Neural cell (in vitro differentiated cells): ENCODE results near the gene CCL17. TPM values are rescaled to one million over a fixed set of nuclear protein-coding genes. Genes with fewer than 3 reads are reported as not detected.

Source experiments
- H2AFZ ChIP-seq: fragments of 200-600, 300-800 bp; sonication (generic), shearing (Covaris generic); 2 replicates; pipeline ENCODE4 v1.6.0; 2014; ENCODE audit warnings: low read depth, mild to moderate bottlenecking, antibody characterized with exemption, low read length, moderate library complexity
- H3F3A ChIP-seq: fragments of 200-600 bp; shearing (Covaris generic); 2 replicates; pipeline ENCODE4 v1.6.1; 2016; ENCODE audit warnings: mild to moderate bottlenecking, moderate library complexity, mixed read lengths, antibody characterized with exemption, low read length; ENCODE audit not compliant: insufficient read depth, poor library complexity, severe bottlenecking
- H3K27ac ChIP-seq: fragments of 200-600, 300-800 bp; sonication (generic), shearing (Covaris generic); 2 replicates; pipeline ENCODE4 v1.5.1; 2014; ENCODE audit warnings: mild to moderate bottlenecking, low read length, moderate library complexity
- H3K27me3 ChIP-seq: fragments of 300-800, 200-600 bp; sonication (generic), shearing (Covaris generic); 2 replicates; pipeline ENCODE4 v1.6.0; 2014; ENCODE audit warnings: mild to moderate bottlenecking, low read depth, low read length, moderate library complexity; ENCODE audit not compliant: insufficient read depth
- H3K36me3 ChIP-seq: fragments of 300-800, 200-600 bp; sonication (generic), shearing (Covaris generic); 2 replicates; pipeline ENCODE4 v1.5.1; 2014; ENCODE audit warnings: mild to moderate bottlenecking, antibody characterized with exemption, low read length, moderate library complexity; ENCODE audit not compliant: insufficient read depth
- H3K4me2 ChIP-seq: fragments of 300-800, 200-600 bp; sonication (generic), shearing (Covaris generic); 2 replicates; pipeline ENCODE4 v1.6.0; 2014; ENCODE audit warnings: mild to moderate bottlenecking, low read length
- H3K4me3 ChIP-seq: fragments of 300-800, 200-600 bp; sonication (generic), shearing (Covaris generic); 2 replicates; pipeline ENCODE4 v1.5.1; 2014; ENCODE audit warnings: mild to moderate bottlenecking, low read length, moderate library complexity
- H3K79me2 ChIP-seq: fragments of 200-600 bp; shearing (Covaris generic); replicated peaks from 2 replicates; pipeline ENCODE4 v1.6.0; 2014; ENCODE audit warnings: mild to moderate bottlenecking, low read length, moderate library complexity; ENCODE audit not compliant: insufficient read depth
- H3K9ac ChIP-seq: fragments of 300-800, 200-600 bp; sonication (generic), shearing (Covaris generic); 2 replicates; pipeline ENCODE4 v1.6.1; 2016; ENCODE audit warnings: mild to moderate bottlenecking, low read length, mixed read lengths
- H3K9me2 ChIP-seq: fragments of 200-600 bp; shearing (Covaris generic); 2 replicates; pipeline ENCODE4 v1.6.1; 2016; ENCODE audit warnings: mild to moderate bottlenecking, low read length, mixed read lengths; ENCODE audit not compliant: insufficient read depth
- H3K9me3 ChIP-seq: fragments of 200-600, 300-800 bp; sonication (generic), shearing (Covaris generic); 2 replicates; pipeline ENCODE4 v1.6.1; 2016; ENCODE audit warnings: mild to moderate bottlenecking, mixed run types, low read length, moderate library complexity, mixed read lengths
- H4K20me1 ChIP-seq: fragments of 200-600 bp; shearing (Covaris generic); 2 replicates; pipeline ENCODE4 v1.6.1; 2016; ENCODE audit warnings: mild to moderate bottlenecking, mixed run types; ENCODE audit not compliant: insufficient read depth
- CTCF ChIP-seq: fragments of 450-650 bp; IDR thresholded peaks from 2 replicates; pipeline ENCODE4 v1.5.1; 2014; ENCODE audit warnings: antibody characterized with exemption, mild to moderate bottlenecking, moderate library complexity; ENCODE audit not compliant: poor library complexity, severe bottlenecking
- EP300 ChIP-seq: fragments of 450-650 bp; conservative IDR thresholded peaks from 2 replicates; pipeline ENCODE4 v1.6.1; 2014; ENCODE audit warnings: antibody characterized with exemption, mild to moderate bottlenecking, moderate library complexity; ENCODE audit not compliant: poor library complexity, severe bottlenecking
- EZH2 ChIP-seq: fragments of 200-600, 300-800 bp; shearing (Covaris generic), sonication (generic); IDR thresholded peaks from 2 replicates; pipeline ENCODE4 v1.6.1; 2014; ENCODE audit warnings: antibody characterized with exemption, low read length, borderline replicate concordance, mild to moderate bottlenecking; ENCODE audit not compliant: insufficient read depth, poor library complexity, severe bottlenecking
- MXI1 ChIP-seq: fragments of 450-650 bp; conservative IDR thresholded peaks from 2 replicates; pipeline ENCODE4 v1.6.1; 2014; ENCODE audit warnings: antibody characterized with exemption, mild to moderate bottlenecking; ENCODE audit not compliant: poor library complexity, severe bottlenecking
- POLR2AphosphoS5 ChIP-seq: IDR thresholded peaks from 2 replicates; pipeline ENCODE4 v1.6.1; 2012
- RAD21 ChIP-seq: fragments of 450-650 bp; conservative IDR thresholded peaks from 2 replicates; pipeline ENCODE4 v1.6.1; 2014; ENCODE audit warnings: antibody characterized with exemption, mild to moderate bottlenecking, moderate library complexity
- REST ChIP-seq: IDR thresholded peaks from 2 replicates; pipeline ENCODE4 v1.6.1; 2012; ENCODE audit warnings: borderline replicate concordance
- SMC3 ChIP-seq: fragments of 450-650 bp; conservative IDR thresholded peaks from 2 replicates; pipeline ENCODE4 v1.6.1; 2014; ENCODE audit warnings: antibody characterized with exemption, mild to moderate bottlenecking, moderate library complexity; ENCODE audit not compliant: poor library complexity
- TAF1 ChIP-seq: IDR thresholded peaks from 2 replicates; pipeline ENCODE4 v1.6.1; 2012; ENCODE audit warnings: low read depth
- polyA plus RNA-seq: library from polyadenylated mRNA; depleted of rRNA; stranded (reverse); fragments of >200 nt; gene quantifications from 2 replicates; pipeline ENCODE4 v1.2.3, GENCODE V29; 2014

Gene CCL17
- polyA plus RNA-seq, 1 donor from 2014 or later, result not detected

GRCh38 chr16:57372372-57373116 is 32.0 kb upstream of the CCL17 start, which contains the start of gene CX3CL1:
CX3CL1 (plus strand) TSS chr16:57372490; CDS start chr16:57372569, 79 bp downstream.
- H4K20me1 ChIP-seq, result no peaks in the 10 kb centered on the region
- TF ChIP-seq TAF1 (peak; percentile 56), CTCF (peak; percentile 60), SMC3 (peak; percentile 40), MXI1 (no peak), EP300 (no peak), EZH2 (no peak), POLR2AphosphoS5 (peak; percentile 62), REST (peak; percentile 36)
- H3K9ac ChIP-seq, result peak within 1 kb of the TSS; percentile 70
- H3K36me3 ChIP-seq, result no peaks in the 10 kb centered on the region
- peak within 1 kb of the TSS; percentile 53 for H3K27ac ChIP-seq
- H3K9me3 ChIP-seq, result no peaks in the 10 kb centered on the region
- peak within 1 kb of the TSS; percentile 80 for H2AFZ ChIP-seq
- H3K79me2 ChIP-seq, result no peaks in the 10 kb centered on the region
- H3K4me3 ChIP-seq, result peak within 1 kb of the TSS; percentile 68
- peak within 1 kb of the TSS; percentile 82 for H3K4me2 ChIP-seq
- H3K27me3 ChIP-seq, result no peaks in the 10 kb centered on the region
- H3F3A ChIP-seq, result no peaks in the 10 kb centered on the region
- H3K9me2 ChIP-seq, result no peaks in the 10 kb centered on the region

GRCh38 chr16:57373117-57373947 is 31.2 kb upstream of the CCL17 start:
- H3K4me3 ChIP-seq, result peak overlapping the region; percentile 68
- peak overlapping the region; percentile 70 for H3K9ac ChIP-seq
- H3K27ac ChIP-seq, result no peak overlapping the region

More at GRCh38 chr16:57373117-57373947, 31.2 kb upstream of the CCL17 start:
- no peak for TF ChIP-seq CTCF
- TF ChIP-seq MXI1, result no peak
- no peak for TF ChIP-seq RAD21
- TF ChIP-seq EZH2, result no peak
- TF ChIP-seq SMC3, result no peak
- Histone ChIP-seq H3K9me3 (no peaks in the 10 kb centered on the region), H3K27me3 (no peaks in the 10 kb centered on the region), H3K4me2 (peak overlapping the region; percentile 82), H4K20me1 (no peaks in the 10 kb centered on the region), H3K79me2 (no peaks in the 10 kb centered on the region), H3K9me2 (no peaks in the 10 kb centered on the region), H2AFZ (no peak overlapping the region), H3F3A (no peaks in the 10 kb centered on the region), H3K36me3 (no peaks in the 10 kb centered on the region)
